Measurements from ENCODE around the gene DLG2.
"Not testable (repeated sequence)": the region's sequence is repeated elsewhere in the genome, so short reads cannot be mapped to it uniquely, and the experiment has no call there.

Gene DLG2

DNA sequence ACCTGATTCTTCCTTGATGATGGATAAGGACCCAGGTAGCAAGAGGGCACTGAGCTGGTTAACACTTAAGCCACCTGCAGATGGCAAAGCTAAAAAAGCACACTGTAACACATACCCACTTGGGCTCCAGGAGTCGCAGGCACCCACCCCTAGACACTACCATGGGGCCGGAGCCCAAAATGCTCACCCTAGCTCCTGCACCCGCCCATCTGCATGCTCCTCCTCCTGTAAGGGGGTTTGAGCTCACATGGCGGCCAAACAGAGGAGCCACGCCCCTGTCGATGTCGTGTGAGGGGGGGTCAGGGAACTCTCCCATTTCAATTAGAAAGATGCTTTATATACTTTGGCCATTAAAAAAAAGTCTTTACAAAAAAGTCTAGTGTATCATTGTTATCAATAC, 370.7 kb downstream of the DLG2 start:
- Histone ChIP-seq H3K27ac (no peak overlapping the region), H3K4me3 (ENCODE audit: low read depth, low read length) (no peak overlapping the region), H3K9me3 (ENCODE audit: severe bottlenecking) (no peaks in the 10 kb centered on the region), H3K36me3 (no peaks in the 10 kb centered on the region), H3K27me3 (ENCODE audit: insufficient read depth, low read depth, severe bottlenecking) (no peaks in the 10 kb centered on the region)
- DNase-seq, result no peak
- TF ChIP-seq, protein P1, sequence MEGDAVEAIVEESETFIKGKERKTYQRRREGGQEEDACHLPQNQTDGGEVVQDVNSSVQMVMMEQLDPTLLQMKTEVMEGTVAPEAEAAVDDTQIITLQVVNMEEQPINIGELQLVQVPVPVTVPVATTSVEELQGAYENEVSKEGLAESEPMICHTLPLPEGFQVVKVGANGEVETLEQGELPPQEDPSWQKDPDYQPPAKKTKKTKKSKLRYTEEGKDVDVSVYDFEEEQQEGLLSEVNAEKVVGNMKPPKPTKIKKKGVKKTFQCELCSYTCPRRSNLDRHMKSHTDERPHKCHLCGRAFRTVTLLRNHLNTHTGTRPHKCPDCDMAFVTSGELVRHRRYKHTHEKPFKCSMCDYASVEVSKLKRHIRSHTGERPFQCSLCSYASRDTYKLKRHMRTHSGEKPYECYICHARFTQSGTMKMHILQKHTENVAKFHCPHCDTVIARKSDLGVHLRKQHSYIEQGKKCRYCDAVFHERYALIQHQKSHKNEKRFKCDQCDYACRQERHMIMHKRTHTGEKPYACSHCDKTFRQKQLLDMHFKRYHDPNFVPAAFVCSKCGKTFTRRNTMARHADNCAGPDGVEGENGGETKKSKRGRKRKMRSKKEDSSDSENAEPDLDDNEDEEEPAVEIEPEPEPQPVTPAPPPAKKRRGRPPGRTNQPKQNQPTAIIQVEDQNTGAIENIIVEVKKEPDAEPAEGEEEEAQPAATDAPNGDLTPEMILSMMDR (IDR thresholded peaks at IDR 0.05; ENCODE audit: low read depth, low read length), result no peak

DNA sequence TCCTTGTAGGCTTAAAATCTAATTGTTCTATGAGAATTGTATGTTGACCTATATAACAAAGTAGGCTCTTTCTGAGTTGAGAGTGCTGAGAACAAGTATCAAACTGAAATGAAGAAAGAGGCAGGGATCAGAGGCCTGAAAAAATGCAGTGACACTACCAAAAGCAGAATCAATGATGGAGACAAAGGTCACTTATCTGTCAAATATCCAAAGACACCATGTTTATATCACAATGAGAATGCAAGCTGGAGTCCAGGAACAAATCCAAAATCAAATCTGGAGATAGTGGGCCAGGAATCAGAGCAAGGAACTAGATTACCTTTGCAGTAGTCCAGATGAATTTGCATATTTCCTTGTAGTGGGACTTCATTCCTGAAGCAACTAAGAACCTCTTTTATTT, 377.7 kb downstream of the DLG2 start:
- DNase-seq, result no peak
- Histone ChIP-seq H3K9me3 (ENCODE audit: severe bottlenecking) (no peaks in the 10 kb centered on the region), H3K27ac (no peak overlapping the region), H3K36me3 (no peaks in the 10 kb centered on the region), H3K27me3 (ENCODE audit: insufficient read depth, low read depth, severe bottlenecking) (no peaks in the 10 kb centered on the region), H3K4me3 (ENCODE audit: low read depth, low read length) (no peak overlapping the region)
- TF ChIP-seq, protein P1 (IDR thresholded peaks at IDR 0.05; ENCODE audit: low read depth, low read length), result no peak

DNA sequence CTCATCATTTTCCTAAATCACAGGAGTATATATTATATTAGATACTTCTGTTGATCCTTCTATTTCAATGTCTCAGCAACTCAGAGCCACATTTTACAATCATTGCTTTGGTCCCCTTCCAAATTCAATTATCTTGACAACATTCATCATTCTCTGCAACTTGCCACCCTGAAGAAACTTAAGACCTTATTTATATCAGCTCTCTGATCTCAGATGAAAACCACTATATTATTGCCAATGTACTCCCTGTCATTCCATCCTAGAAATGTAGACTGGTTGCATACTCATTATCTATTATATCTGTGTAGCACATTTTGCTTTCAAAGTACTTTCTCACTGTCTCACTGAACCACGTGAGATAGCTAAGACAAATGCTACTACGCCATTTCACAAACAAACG, 379.3 kb downstream of the DLG2 start:
- TF ChIP-seq, protein P1 (IDR thresholded peaks at IDR 0.05; ENCODE audit: low read depth, low read length), result no peak
- Histone ChIP-seq H3K36me3 (no peaks in the 10 kb centered on the region), H3K27ac (no peak overlapping the region), H3K27me3 (ENCODE audit: insufficient read depth, low read depth, severe bottlenecking) (no peaks in the 10 kb centered on the region), H3K9me3 (ENCODE audit: severe bottlenecking) (no peaks in the 10 kb centered on the region), H3K4me3 (ENCODE audit: low read depth, low read length) (no peak overlapping the region)
- no peak for DNase-seq

DNA sequence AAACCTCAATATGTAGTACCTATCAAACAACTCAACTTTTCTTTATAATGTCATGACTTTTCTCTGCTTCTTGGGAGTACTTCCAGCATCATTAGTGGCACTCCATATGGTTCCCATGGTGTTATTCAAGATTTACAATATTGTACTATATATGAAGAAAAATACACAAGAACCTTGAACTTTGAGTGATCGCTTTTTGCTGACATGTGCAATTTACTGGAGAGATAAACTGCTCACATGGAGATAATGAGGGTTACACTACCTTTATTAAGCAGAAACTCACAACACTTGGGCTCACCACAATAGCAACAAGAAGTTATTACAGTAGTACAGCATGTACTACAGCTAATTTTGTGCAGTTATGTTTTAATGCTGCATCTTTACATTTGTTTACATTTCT, 388.2 kb downstream of the DLG2 start:
- no peak for DNase-seq
- Histone ChIP-seq H3K27ac (no peak overlapping the region), H3K4me3 (ENCODE audit: low read depth, low read length) (no peak overlapping the region), H3K36me3 (no peaks in the 10 kb centered on the region), H3K27me3 (ENCODE audit: insufficient read depth, low read depth, severe bottlenecking) (no peaks in the 10 kb centered on the region), H3K9me3 (ENCODE audit: severe bottlenecking) (no peaks in the 10 kb centered on the region)
- TF ChIP-seq, protein P1 (IDR thresholded peaks at IDR 0.05; ENCODE audit: low read depth, low read length), result no peak

DNA sequence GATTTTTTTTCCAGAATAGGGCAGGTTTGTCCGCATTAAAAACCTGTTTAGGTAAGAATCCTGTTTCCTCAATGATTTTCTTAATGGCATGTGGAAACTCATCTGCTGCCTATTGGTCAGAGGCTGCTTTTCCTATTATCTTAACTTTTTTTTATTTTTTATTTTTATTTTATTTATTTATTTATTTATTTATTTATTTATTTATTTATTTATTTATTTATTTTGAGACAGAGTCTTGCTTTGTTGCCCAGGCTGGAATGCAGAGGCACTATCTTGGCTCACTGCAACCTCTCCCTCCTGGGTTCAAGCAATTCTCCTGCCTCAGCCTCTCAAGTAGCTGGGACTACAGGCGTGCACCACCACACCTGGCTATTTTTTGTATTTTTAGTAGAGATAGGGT, 389.1 kb downstream of the DLG2 start:
- not testable (repeated sequence) for H3K27ac ChIP-seq; DNase-seq; H3K36me3 ChIP-seq; H3K27me3 ChIP-seq (ENCODE audit: insufficient read depth, low read depth, severe bottlenecking); H3K4me3 ChIP-seq (ENCODE audit: low read depth, low read length); H3K9me3 ChIP-seq (ENCODE audit: severe bottlenecking)

DNA sequence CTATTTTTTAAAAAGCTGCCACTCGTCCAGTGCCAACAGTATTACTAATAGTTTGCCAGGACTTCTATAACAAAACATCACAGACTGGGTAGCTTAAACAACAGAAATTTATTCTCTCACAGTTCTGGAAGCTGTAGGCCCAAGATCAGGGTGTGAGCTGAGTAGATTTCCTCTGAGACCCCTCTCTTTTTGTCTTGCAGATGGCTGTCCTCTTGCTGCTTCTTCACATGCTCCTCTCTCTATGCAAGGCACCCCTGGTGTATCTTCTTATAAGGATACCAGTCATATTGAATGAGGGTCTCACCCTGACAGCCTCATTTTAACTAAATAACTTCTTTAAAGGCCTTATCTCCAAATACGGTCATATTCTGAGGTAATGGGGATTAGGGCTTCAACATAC, 390.9 kb downstream of the DLG2 start:
- H3K27ac ChIP-seq, result no peak overlapping the region
- H3K36me3 ChIP-seq, result no peaks in the 10 kb centered on the region
- TF ChIP-seq, protein P1 (IDR thresholded peaks at IDR 0.05; ENCODE audit: low read depth, low read length), result no peak
- H3K9me3 ChIP-seq (ENCODE audit: severe bottlenecking), result no peaks in the 10 kb centered on the region
- no peaks in the 10 kb centered on the region for H3K27me3 ChIP-seq (ENCODE audit: insufficient read depth, low read depth, severe bottlenecking)
- H3K4me3 ChIP-seq (ENCODE audit: low read depth, low read length), result no peak overlapping the region
- DNase-seq, result no peak

Measured in WERI-Rb-1 (cell line).